BE2C (cell line): ENCODE measurements around the gene GUCA1A.

Source experiments
- DNase-seq: peaks from one replicate; pipeline ENCODE4 v3.0.0-alpha.2; 2020
- H3K27me3 ChIP-seq: fragments of 250-450 bp; sonication (Bioruptor Pico); 2 replicates; pipeline ENCODE4 v1.5.1; 2020; ENCODE audit warnings: mild to moderate bottlenecking
- H3K36me3 ChIP-seq: fragments of 250-450 bp; sonication (Bioruptor Pico); 2 replicates; pipeline ENCODE4 v1.5.1; 2020; ENCODE audit warnings: mild to moderate bottlenecking
- H3K4me1 ChIP-seq: fragments of 250-450 bp; sonication (Bioruptor Pico); 2 replicates; pipeline ENCODE4 v1.5.1; 2020
- H3K4me3 ChIP-seq: 2 replicates; pipeline ENCODE4 v1.5.1; 2011; ENCODE audit warnings: low read depth, low read length
- H3K9me3 ChIP-seq: fragments of 250-450 bp; sonication (Bioruptor Pico); 2 replicates; pipeline ENCODE4 v1.5.1; 2020
- CTCF ChIP-seq: IDR thresholded peaks from 2 replicates; pipeline ENCODE4 v1.5.1; 2012; ENCODE audit warnings: mild to moderate bottlenecking, low read depth, low read length

The GUCA1A gene

GRCh38 chr6:42156638-42157037, 16.5 kb upstream of the GUCA1A start:
- no peak for DNase-seq
- no peaks in the 10 kb centered on the region for H3K4me1 ChIP-seq
- no peaks in the 10 kb centered on the region for H3K27me3 ChIP-seq
- no peak overlapping the region for H3K4me3 ChIP-seq
- no peak for TF ChIP-seq CTCF
- no peaks in the 10 kb centered on the region for H3K9me3 ChIP-seq
- H3K36me3 ChIP-seq: no peaks in the 10 kb centered on the region

- H3K4me1 ChIP-seq: no peaks in the 10 kb centered on the region
- H3K9me3 ChIP-seq: no peaks in the 10 kb centered on the region
- no peak for DNase-seq
- no peaks in the 10 kb centered on the region for H3K27me3 ChIP-seq
- no peak overlapping the region for H3K4me3 ChIP-seq
- no peak for TF ChIP-seq CTCF
- H3K36me3 ChIP-seq: no peaks in the 10 kb centered on the region
Observed at GRCh38 chr6:42158011-42158410, 15.2 kb upstream of the GUCA1A start.

- no peak for DNase-seq
- H3K9me3 ChIP-seq: no peaks in the 10 kb centered on the region
- no peak overlapping the region for H3K4me3 ChIP-seq
- H3K27me3 ChIP-seq: no peaks in the 10 kb centered on the region
- no peaks in the 10 kb centered on the region for H3K4me1 ChIP-seq
- H3K36me3 ChIP-seq: no peaks in the 10 kb centered on the region
- no peak for TF ChIP-seq CTCF
Observed at GRCh38 chr6:42158631-42159030, 14.5 kb upstream of the GUCA1A start.

GRCh38 chr6:42159431-42160024, 13.6 kb upstream of the GUCA1A start:
- Histone ChIP-seq H3K27me3 (no peaks in the 10 kb centered on the region), H3K36me3 (no peaks in the 10 kb centered on the region), H3K4me1 (no peaks in the 10 kb centered on the region), H3K4me3 (no peak overlapping the region), H3K9me3 (no peaks in the 10 kb centered on the region)
- no peak for DNase-seq
- TF ChIP-seq CTCF: no peak

GRCh38 chr6:42162384-42162783, 10.8 kb upstream of the GUCA1A start:
- DNase-seq: no peak
- TF ChIP-seq CTCF: no peak

GRCh38 chr6:42162812-42163211, 10.4 kb upstream of the GUCA1A start:
- Histone ChIP-seq H3K36me3 (no peaks in the 10 kb centered on the region), H3K27me3 (no peaks in the 10 kb centered on the region), H3K4me1 (peaks cover 3% of the 10 kb centered on the region; the same call in 1 of the 2 replicates), H3K9me3 (no peaks in the 10 kb centered on the region), H3K4me3 (no peak overlapping the region)
- DNase-seq: no peak
- TF ChIP-seq CTCF: no peak

More at GRCh38 chr6:42162384-42162783, 10.8 kb upstream of the GUCA1A start:
- no peaks in the 10 kb centered on the region for H3K9me3 ChIP-seq
- no peaks in the 10 kb centered on the region for H3K36me3 ChIP-seq
- H3K4me1 ChIP-seq: peaks cover 3% of the 10 kb centered on the region; the same call in 1 of the 2 replicates
- no peaks in the 10 kb centered on the region for H3K27me3 ChIP-seq
- H3K4me3 ChIP-seq: no peak overlapping the region
